ENCODE data around the gene BCL2L14.

The BCL2L14 gene

GRCh38 chr12:12033824-12034223 is 36.9 kb upstream of the BCL2L14 start:
- Histone ChIP-seq H3K9me3 (ENCODE audit: control insufficient read depth, low read depth, low read length) (no peaks in the 10 kb centered on the region), H3K9ac (ENCODE audit: low read length) (no peak overlapping the region), H3K36me3 (ENCODE audit: control insufficient read depth, low read depth, low read length) (no peaks in the 10 kb centered on the region), H3K27me3 (ENCODE audit: control insufficient read depth, insufficient read depth, low read length) (no peaks in the 10 kb centered on the region), H3K27ac (ENCODE audit: low read length) (no peak overlapping the region), H3K4me1 (ENCODE audit: control insufficient read depth, low read depth, low read length) (peaks cover 3% of the 10 kb centered on the region), H3K4me3 (ENCODE audit: low read length) (no peak overlapping the region)

- H3K9ac ChIP-seq (ENCODE audit: low read length) = no peak overlapping the region
- H3K9me3 ChIP-seq (ENCODE audit: control insufficient read depth, low read depth, low read length) = no peaks in the 10 kb centered on the region
- H3K4me3 ChIP-seq (ENCODE audit: low read length) = no peak overlapping the region
- H3K27ac ChIP-seq (ENCODE audit: low read length) = no peak overlapping the region
- H3K27me3 ChIP-seq (ENCODE audit: control insufficient read depth, insufficient read depth, low read length) = no peaks in the 10 kb centered on the region
- peaks cover 3% of the 10 kb centered on the region for H3K4me1 ChIP-seq (ENCODE audit: control insufficient read depth, low read depth, low read length)
- H3K36me3 ChIP-seq (ENCODE audit: control insufficient read depth, low read depth, low read length) = no peaks in the 10 kb centered on the region
These were observed 36.4 kb upstream of the BCL2L14 start for GRCh38 chr12:12034344-12034743.

- H3K36me3 ChIP-seq (ENCODE audit: control insufficient read depth, low read depth, low read length) = no peaks in the 10 kb centered on the region
- peaks cover 3% of the 10 kb centered on the region for H3K4me1 ChIP-seq (ENCODE audit: control insufficient read depth, low read depth, low read length)
- H3K27me3 ChIP-seq (ENCODE audit: control insufficient read depth, insufficient read depth, low read length) = no peaks in the 10 kb centered on the region
- H3K27ac ChIP-seq (ENCODE audit: low read length) = no peak overlapping the region
- H3K9ac ChIP-seq (ENCODE audit: low read length) = no peak overlapping the region
- no peaks in the 10 kb centered on the region for H3K9me3 ChIP-seq (ENCODE audit: control insufficient read depth, low read depth, low read length)
- no peak overlapping the region for H3K4me3 ChIP-seq (ENCODE audit: low read length)
These were observed 35.5 kb upstream of the BCL2L14 start for GRCh38 chr12:12035229-12035628.

- Histone ChIP-seq H3K27ac (ENCODE audit: low read length) (no peak overlapping the region), H3K4me3 (ENCODE audit: low read length) (no peak overlapping the region), H3K9me3 (ENCODE audit: control insufficient read depth, low read depth, low read length) (no peaks in the 10 kb centered on the region), H3K4me1 (ENCODE audit: control insufficient read depth, low read depth, low read length) (peaks cover 3% of the 10 kb centered on the region), H3K36me3 (ENCODE audit: control insufficient read depth, low read depth, low read length) (no peaks in the 10 kb centered on the region), H3K9ac (ENCODE audit: low read length) (no peak overlapping the region), H3K27me3 (ENCODE audit: control insufficient read depth, insufficient read depth, low read length) (no peaks in the 10 kb centered on the region)
These were observed 33.8 kb upstream of the BCL2L14 start for GRCh38 chr12:12036901-12037300.

GRCh38 chr12:12039897-12040296 is 30.8 kb upstream of the BCL2L14 start:
- H3K4me3 ChIP-seq (ENCODE audit: low read length) = no peak overlapping the region
- H3K9ac ChIP-seq (ENCODE audit: low read length) = no peak overlapping the region
- no peaks in the 10 kb centered on the region for H3K9me3 ChIP-seq (ENCODE audit: control insufficient read depth, low read depth, low read length)
- H3K27ac ChIP-seq (ENCODE audit: low read length) = no peak overlapping the region
- H3K27me3 ChIP-seq (ENCODE audit: control insufficient read depth, insufficient read depth, low read length) = no peaks in the 10 kb centered on the region
- no peaks in the 10 kb centered on the region for H3K36me3 ChIP-seq (ENCODE audit: control insufficient read depth, low read depth, low read length)
- H3K4me1 ChIP-seq (ENCODE audit: control insufficient read depth, low read depth, low read length) = no peaks in the 10 kb centered on the region

- H3K27ac ChIP-seq (ENCODE audit: low read length) = no peak overlapping the region
- H3K27me3 ChIP-seq (ENCODE audit: control insufficient read depth, insufficient read depth, low read length) = no peaks in the 10 kb centered on the region
- H3K4me1 ChIP-seq (ENCODE audit: control insufficient read depth, low read depth, low read length) = no peaks in the 10 kb centered on the region
- H3K4me3 ChIP-seq (ENCODE audit: low read length) = no peak overlapping the region
- H3K9ac ChIP-seq (ENCODE audit: low read length) = no peak overlapping the region
- H3K9me3 ChIP-seq (ENCODE audit: control insufficient read depth, low read depth, low read length) = no peaks in the 10 kb centered on the region
- no peaks in the 10 kb centered on the region for H3K36me3 ChIP-seq (ENCODE audit: control insufficient read depth, low read depth, low read length)
These were observed 24.3 kb upstream of the BCL2L14 start for GRCh38 chr12:12046401-12046800.

- no peaks in the 10 kb centered on the region for H3K36me3 ChIP-seq (ENCODE audit: control insufficient read depth, low read depth, low read length)
- no peak overlapping the region for H3K4me3 ChIP-seq (ENCODE audit: low read length)
- no peaks in the 10 kb centered on the region for H3K4me1 ChIP-seq (ENCODE audit: control insufficient read depth, low read depth, low read length)
- H3K27ac ChIP-seq (ENCODE audit: low read length) = no peak overlapping the region
- no peaks in the 10 kb centered on the region for H3K9me3 ChIP-seq (ENCODE audit: control insufficient read depth, low read depth, low read length)
- H3K27me3 ChIP-seq (ENCODE audit: control insufficient read depth, insufficient read depth, low read length) = no peaks in the 10 kb centered on the region
- H3K9ac ChIP-seq (ENCODE audit: low read length) = no peak overlapping the region
These were observed 23.1 kb upstream of the BCL2L14 start for GRCh38 chr12:12047682-12048081.

- H3K36me3 ChIP-seq (ENCODE audit: control insufficient read depth, low read depth, low read length) = no peaks in the 10 kb centered on the region
- no peak overlapping the region for H3K4me3 ChIP-seq (ENCODE audit: low read length)
- H3K9me3 ChIP-seq (ENCODE audit: control insufficient read depth, low read depth, low read length) = no peaks in the 10 kb centered on the region
- no peaks in the 10 kb centered on the region for H3K27me3 ChIP-seq (ENCODE audit: control insufficient read depth, insufficient read depth, low read length)
- no peaks in the 10 kb centered on the region for H3K4me1 ChIP-seq (ENCODE audit: control insufficient read depth, low read depth, low read length)
- no peak overlapping the region for H3K9ac ChIP-seq (ENCODE audit: low read length)
- no peak overlapping the region for H3K27ac ChIP-seq (ENCODE audit: low read length)
These were observed 22.5 kb upstream of the BCL2L14 start for GRCh38 chr12:12048266-12048665.

- H3K4me3 ChIP-seq (ENCODE audit: low read length) = no peak overlapping the region
- H3K4me1 ChIP-seq (ENCODE audit: control insufficient read depth, low read depth, low read length) = no peaks in the 10 kb centered on the region
- no peaks in the 10 kb centered on the region for H3K36me3 ChIP-seq (ENCODE audit: control insufficient read depth, low read depth, low read length)
- H3K27me3 ChIP-seq (ENCODE audit: control insufficient read depth, insufficient read depth, low read length) = no peaks in the 10 kb centered on the region
- no peak overlapping the region for H3K27ac ChIP-seq (ENCODE audit: low read length)
- no peaks in the 10 kb centered on the region for H3K9me3 ChIP-seq (ENCODE audit: control insufficient read depth, low read depth, low read length)
- H3K9ac ChIP-seq (ENCODE audit: low read length) = no peak overlapping the region
These were observed 22.0 kb upstream of the BCL2L14 start for GRCh38 chr12:12048714-12049113.

- no peak overlapping the region for H3K4me3 ChIP-seq (ENCODE audit: low read length)
- no peak overlapping the region for H3K27ac ChIP-seq (ENCODE audit: low read length)
- H3K36me3 ChIP-seq (ENCODE audit: control insufficient read depth, low read depth, low read length) = no peaks in the 10 kb centered on the region
- H3K9ac ChIP-seq (ENCODE audit: low read length) = no peak overlapping the region
- H3K27me3 ChIP-seq (ENCODE audit: control insufficient read depth, insufficient read depth, low read length) = no peaks in the 10 kb centered on the region
- no peaks in the 10 kb centered on the region for H3K9me3 ChIP-seq (ENCODE audit: control insufficient read depth, low read depth, low read length)
- peaks cover 3% of the 10 kb centered on the region for H3K4me1 ChIP-seq (ENCODE audit: control insufficient read depth, low read depth, low read length)
These were observed 19.1 kb upstream of the BCL2L14 start for GRCh38 chr12:12051668-12052067.

GRCh38 chr12:12054993-12055392 is 15.7 kb upstream of the BCL2L14 start:
- Histone ChIP-seq H3K27me3 (ENCODE audit: control insufficient read depth, insufficient read depth, low read length) (no peaks in the 10 kb centered on the region), H3K4me1 (ENCODE audit: control insufficient read depth, low read depth, low read length) (peaks cover 9% of the 10 kb centered on the region), H3K9me3 (ENCODE audit: control insufficient read depth, low read depth, low read length) (no peaks in the 10 kb centered on the region), H3K4me3 (ENCODE audit: low read length) (no peak overlapping the region), H3K9ac (ENCODE audit: low read length) (no peak overlapping the region), H3K36me3 (ENCODE audit: control insufficient read depth, low read depth, low read length) (no peaks in the 10 kb centered on the region), H3K27ac (ENCODE audit: low read length) (no peak overlapping the region)

- Histone ChIP-seq H3K27me3 (ENCODE audit: control insufficient read depth, insufficient read depth, low read length) (no peaks in the 10 kb centered on the region), H3K4me3 (ENCODE audit: low read length) (no peak overlapping the region), H3K27ac (ENCODE audit: low read length) (no peak overlapping the region), H3K4me1 (ENCODE audit: control insufficient read depth, low read depth, low read length) (peaks cover 9% of the 10 kb centered on the region), H3K36me3 (ENCODE audit: control insufficient read depth, low read depth, low read length) (no peaks in the 10 kb centered on the region), H3K9me3 (ENCODE audit: control insufficient read depth, low read depth, low read length) (no peaks in the 10 kb centered on the region), H3K9ac (ENCODE audit: low read length) (no peak overlapping the region)
These were observed 13.8 kb upstream of the BCL2L14 start for GRCh38 chr12:12056951-12057350.

All from iPS-18a (cell line).